Fibroblast of skin of left biceps (primary cell): Measurements from ENCODE around the gene HSF4.

ENCODE experiments used
- DNase-seq, 2 experiments: peaks; one replicate each; pipeline ENCODE4 v3.0.0-alpha.2; 2013; ENCODE audit warnings: low read depth in 2 of 2

The HSF4 gene

DNA sequence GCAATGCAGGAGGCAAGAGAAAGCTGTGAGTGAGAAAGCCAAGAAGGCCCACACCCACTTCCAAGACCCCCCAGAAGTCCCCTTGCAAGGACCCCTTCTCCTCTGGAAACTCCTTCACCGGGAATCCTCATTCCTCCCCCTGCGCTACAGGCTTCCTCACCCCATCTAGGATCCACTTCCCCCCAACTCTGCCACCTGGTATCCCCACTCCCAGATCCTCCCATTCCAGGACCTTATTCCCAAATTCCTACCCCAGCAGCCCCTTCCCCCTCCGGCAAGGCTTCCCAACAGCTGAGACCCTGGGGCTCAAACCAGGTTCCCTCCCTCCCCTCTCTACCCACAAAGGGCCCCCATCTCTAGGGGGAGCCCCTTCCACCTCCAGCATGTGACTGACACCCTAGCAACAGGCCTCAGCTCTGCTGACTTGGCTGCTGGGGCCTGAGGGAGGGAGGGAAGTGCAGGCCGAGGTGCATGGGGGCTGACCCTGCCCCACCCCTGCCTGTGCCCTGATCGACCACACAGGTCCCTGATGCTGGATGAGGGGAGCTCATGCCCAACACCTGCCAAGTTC lies 2.1 kb downstream of the HSF4 start:
- no peak for DNase-seq

DNA sequence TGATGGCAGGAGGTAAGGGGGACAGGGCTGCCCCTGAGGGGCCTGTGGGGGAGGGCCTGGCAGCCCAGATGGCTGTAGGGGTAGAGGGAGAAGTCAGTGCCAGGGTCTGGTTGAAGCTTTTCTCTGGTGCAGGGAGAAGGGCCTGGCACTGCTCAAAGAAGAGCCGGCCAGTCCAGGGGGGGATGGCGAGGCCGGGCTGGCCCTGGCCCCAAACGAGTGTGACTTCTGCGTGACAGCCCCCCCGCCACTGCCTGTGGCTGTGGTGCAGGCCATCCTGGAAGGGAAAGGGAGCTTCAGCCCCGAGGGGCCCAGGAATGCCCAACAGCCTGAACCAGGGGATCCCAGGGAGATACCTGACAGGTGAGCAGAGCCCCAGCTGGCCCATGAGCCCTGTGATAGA lies 3.0 kb downstream of the HSF4 start:
- DNase-seq, result no peak

- DNase-seq, result no peak
These were observed 4.5 kb downstream of the HSF4 start for GRCh38 chr16:67169011-67169451.

DNA sequence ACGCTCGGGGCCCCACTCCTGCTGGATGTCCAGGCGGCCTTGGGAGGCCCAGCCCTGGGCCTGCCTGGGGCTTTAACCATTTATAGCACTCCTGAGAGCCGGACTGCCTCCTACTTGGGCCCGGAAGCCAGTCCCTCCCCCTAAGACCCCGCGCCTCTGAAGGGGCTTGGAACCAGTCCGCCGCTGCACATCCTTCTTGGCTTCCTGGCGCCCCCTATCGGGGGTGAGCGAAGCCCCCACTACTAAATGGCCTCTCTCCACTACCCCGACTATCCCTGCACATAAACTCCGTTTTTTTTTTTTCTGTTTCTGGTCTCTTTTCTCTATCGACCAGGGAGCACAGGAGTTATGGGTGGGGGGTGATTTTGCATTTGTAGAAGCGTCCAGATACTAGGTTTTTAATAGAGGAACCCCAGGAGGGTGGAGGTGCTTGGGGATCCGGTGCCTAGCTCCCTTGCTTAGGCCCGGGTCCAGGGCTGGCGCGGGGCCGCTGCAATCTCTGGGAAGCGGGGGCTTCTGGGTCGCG lies 5.2 kb downstream of the HSF4 start:
- no peak for DNase-seq

GRCh38 chr16:67170168-67170948 lies 5.8 kb downstream of the HSF4 start, which contains the start of gene NOL3:
NOL3 (plus strand) TSS chr16:67170538.
- peak; percentile 64 to 69 for DNase-seq

DNA sequence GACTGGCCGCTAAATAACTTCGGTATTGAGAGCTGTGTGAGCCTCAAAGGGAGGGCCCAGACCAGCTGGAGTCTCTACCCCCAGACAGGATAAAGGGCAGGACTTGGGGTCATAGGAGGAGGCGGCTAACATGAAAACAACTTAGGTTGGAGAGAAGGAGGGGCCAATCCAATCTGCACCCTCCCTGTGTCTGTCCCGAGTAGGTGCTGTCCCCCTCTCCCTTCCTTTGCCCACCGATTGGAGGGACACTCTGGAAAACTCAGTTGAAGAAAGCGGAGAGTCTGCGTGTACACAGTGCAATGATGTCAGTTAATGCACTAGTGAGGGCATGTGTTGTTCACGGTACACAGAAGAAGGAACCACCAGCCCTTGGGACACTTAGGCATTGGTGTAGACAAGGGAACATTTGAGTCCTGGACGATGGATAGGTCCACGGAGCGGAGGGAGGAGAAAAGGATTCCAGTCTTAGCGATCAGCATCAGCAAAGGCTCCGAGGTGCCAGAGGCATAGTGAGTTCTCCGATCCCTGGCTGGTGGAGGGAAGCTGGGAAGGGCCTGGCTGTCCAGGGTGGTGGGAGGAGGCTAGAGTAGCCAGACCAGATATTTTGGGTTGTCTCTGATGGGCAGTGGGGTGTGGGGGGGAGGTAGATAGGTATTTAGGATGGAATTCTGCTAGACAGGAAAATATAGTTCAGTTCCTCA lies 6.6 kb downstream of the HSF4 start:
- no peak for DNase-seq

- DNase-seq, result no peak
These were observed 8.8 kb downstream of the HSF4 start for GRCh38 chr16:67173323-67173722.

DNA sequence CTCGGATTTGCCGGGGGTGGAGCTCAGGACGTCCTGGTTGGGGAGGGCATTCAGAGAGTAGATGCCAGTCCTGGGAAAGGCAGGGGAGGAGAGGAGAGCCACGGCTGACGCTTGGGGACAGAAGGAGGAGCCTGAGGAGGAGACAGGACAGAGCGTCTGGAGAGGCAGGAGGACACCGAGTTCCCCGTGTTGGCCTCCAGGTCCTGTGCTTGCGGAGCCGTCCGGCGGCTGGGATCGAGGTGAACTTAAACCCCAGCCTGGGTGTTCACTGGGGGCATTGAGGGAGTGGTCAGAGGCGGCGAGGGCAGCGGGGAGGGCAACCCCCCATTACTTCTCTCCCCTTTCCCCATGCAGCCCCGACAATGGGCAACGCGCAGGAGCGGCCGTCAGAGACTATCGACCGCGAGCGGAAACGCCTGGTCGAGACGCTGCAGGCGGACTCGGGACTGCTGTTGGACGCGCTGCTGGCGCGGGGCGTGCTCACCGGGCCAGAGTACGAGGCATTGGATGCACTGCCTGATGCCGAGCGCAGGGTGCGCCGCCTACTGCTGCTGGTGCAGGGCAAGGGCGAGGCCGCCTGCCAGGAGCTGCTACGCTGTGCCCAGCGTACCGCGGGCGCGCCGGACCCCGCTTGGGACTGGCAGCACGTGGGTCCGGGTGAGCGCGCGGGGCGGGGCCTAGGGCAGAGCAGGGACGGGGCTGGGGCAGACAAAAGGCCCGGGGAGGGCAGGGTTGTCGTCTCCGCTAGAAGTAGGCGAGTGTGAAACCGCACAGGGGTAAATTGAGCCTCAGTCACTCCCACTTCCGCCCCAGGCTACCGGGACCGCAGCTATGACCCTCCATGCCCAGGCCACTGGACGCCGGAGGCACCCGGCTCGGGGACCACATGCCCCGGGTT lies 9.5 kb downstream of the HSF4 start:
- DNase-seq, result no peak

DNA sequence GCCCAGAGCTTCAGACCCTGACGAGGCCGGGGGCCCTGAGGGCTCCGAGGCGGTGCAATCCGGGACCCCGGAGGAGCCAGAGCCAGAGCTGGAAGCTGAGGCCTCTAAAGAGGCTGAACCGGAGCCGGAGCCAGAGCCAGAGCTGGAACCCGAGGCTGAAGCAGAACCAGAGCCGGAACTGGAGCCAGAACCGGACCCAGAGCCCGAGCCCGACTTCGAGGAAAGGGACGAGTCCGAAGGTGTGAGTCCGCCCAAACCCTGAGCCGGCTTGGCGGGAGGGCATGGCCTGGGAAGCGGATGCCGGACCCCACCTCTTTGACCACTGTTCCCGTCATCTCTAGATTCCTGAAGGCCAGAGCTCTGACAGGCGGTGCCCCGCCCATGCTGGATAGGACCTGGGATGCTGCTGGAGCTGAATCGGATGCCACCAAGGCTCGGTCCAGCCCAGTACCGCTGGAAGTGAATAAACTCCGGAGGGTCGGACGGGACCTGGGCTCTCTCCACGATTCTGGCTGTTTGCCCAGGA lies 10.2 kb downstream of the HSF4 start:
- no peak for DNase-seq

GRCh38 chr16:67176662-67177061 lies 12.1 kb downstream of the HSF4 start:
- DNase-seq, result no peak

GRCh38 chr16:67177743-67178699 lies 13.5 kb downstream of the HSF4 start:
- no peak for DNase-seq

GRCh38 chr16:67179421-67180080 lies 15.0 kb downstream of the HSF4 start:
- DNase-seq, result no peak

GRCh38 chr16:67180166-67180565 lies 15.6 kb downstream of the HSF4 start:
- no peak for DNase-seq

DNA sequence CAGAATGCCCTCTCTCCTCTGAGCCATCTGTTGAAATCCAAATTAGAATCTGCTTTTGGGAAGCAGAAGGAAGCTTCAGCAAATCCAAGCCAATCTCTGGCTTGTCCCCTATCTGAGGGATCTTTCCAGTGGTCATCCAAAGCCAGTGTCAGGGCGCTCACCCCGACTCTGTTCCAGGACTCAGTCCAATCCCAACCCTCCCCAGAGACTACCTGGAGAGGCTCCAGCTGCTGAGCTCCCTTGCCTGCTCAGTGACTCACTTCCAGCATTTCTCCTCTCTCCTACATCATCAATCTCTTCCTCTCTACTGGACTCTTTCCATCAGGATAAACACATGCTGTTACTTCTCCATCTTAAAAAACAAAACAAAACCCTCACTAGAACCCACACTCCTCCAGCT lies 16.8 kb downstream of the HSF4 start:
- peak; percentile 55 to 57 for DNase-seq

- DNase-seq, result no peak
These were observed 17.7 kb downstream of the HSF4 start for GRCh38 chr16:67182288-67182687.

GRCh38 chr16:67183284-67183626 lies 18.7 kb downstream of the HSF4 start:
- DNase-seq, result no peak

DNA sequence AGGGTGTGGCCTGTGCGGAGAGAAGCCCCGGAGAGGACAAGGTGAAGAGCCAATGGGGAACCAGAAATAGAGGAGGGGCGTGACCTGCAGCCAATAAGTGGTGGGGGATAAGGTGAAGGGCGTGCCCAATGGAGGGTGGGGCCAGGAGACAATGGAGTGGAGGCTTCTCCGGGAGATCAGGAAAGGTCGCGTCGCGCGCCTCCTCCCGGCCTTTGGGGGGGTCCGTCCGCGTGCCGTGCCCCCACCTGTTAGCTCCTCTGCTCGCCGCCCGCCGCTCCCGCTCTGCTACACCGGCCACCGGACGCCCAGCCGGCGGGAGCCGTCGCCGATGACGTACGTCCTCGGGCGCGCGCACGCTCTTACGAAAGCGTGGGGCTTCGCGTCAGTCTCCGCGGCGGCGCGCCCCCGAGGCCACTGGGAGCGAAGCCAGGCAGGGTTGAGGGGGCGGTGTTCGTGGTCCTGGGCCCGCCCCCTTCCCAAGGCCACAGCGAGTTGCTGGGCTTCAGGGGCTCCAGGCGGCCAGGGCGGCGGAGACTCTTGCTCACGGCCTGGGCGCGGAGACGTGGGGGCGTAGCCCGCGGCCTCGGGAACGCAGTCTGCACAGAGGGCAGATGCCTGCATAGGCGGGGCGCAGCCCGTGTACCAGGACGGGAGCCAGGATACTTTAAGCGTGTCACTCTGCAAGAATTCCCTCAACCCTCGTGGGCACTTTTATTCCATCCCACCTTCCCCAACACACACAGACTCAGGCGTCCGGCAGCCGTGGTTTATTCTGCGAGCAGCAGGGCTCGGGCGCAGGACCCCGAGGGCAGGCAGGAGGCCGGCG lies 19.3 kb downstream of the HSF4 start, which contains the start of gene MATCAP1:
MATCAP1 (minus strand) TSS at position 337 of the 826 bp plus-strand sequence. CDS start 3,353 bp downstream, outside the sequence.
- peak; percentile 93 for DNase-seq

- DNase-seq, result no peak
These were observed 20.0 kb downstream of the HSF4 start for GRCh38 chr16:67184453-67184994.
